ENCODE results near the gene MYBPC1.
"Not testable (repeated sequence)": the region's sequence is repeated elsewhere in the genome, so short reads cannot be mapped to it uniquely, and the experiment has no call there.

The MYBPC1 gene

GRCh38 chr12:101678081-101678480 lies 83.3 kb downstream of the MYBPC1 start:
- Histone ChIP-seq H3K4me3 (ENCODE audit: severe bottlenecking) (no peak overlapping the region), H3K27ac (ENCODE audit: poor library complexity, severe bottlenecking) (no peak overlapping the region), H3K4me1 (ENCODE audit: insufficient read depth, poor library complexity, severe bottlenecking) (no peaks in the 10 kb centered on the region), H3K9me3 (ENCODE audit: severe bottlenecking) (no peaks in the 10 kb centered on the region), H3K36me3 (ENCODE audit: low read depth) (no peaks in the 10 kb centered on the region), H3K27me3 (ENCODE audit: insufficient read depth, poor library complexity, severe bottlenecking) (peaks cover 4% of the 10 kb centered on the region)
- TF ChIP-seq CTCF (IDR thresholded peaks at IDR 0.05; ENCODE audit: poor library complexity, severe bottlenecking): no peak
- no peak for ATAC-seq (ENCODE audit: low read depth)
- DNase-seq (ENCODE audit: low spot score): no peak

GRCh38 chr12:101680240-101680639 lies 85.5 kb downstream of the MYBPC1 start:
- Histone ChIP-seq H3K27me3 (ENCODE audit: insufficient read depth, poor library complexity, severe bottlenecking) (peaks cover 4% of the 10 kb centered on the region), H3K9me3 (ENCODE audit: severe bottlenecking) (no peaks in the 10 kb centered on the region), H3K4me3 (ENCODE audit: severe bottlenecking) (no peak overlapping the region), H3K27ac (ENCODE audit: poor library complexity, severe bottlenecking) (no peak overlapping the region), H3K36me3 (ENCODE audit: low read depth) (no peaks in the 10 kb centered on the region), H3K4me1 (ENCODE audit: insufficient read depth, poor library complexity, severe bottlenecking) (no peaks in the 10 kb centered on the region)
- DNase-seq (ENCODE audit: low spot score) (no peak), ATAC-seq (ENCODE audit: low read depth) (no peak)
- TF ChIP-seq CTCF (IDR thresholded peaks at IDR 0.05; ENCODE audit: poor library complexity, severe bottlenecking): no peak

GRCh38 chr12:101680647-101681046 lies 85.9 kb downstream of the MYBPC1 start:
- ATAC-seq (ENCODE audit: low read depth) (no peak), DNase-seq (ENCODE audit: low spot score) (no peak)
- Histone ChIP-seq H3K27me3 (ENCODE audit: insufficient read depth, poor library complexity, severe bottlenecking) (peaks cover 4% of the 10 kb centered on the region), H3K4me3 (ENCODE audit: severe bottlenecking) (no peak overlapping the region), H3K36me3 (ENCODE audit: low read depth) (no peaks in the 10 kb centered on the region), H3K4me1 (ENCODE audit: insufficient read depth, poor library complexity, severe bottlenecking) (no peaks in the 10 kb centered on the region), H3K27ac (ENCODE audit: poor library complexity, severe bottlenecking) (no peak overlapping the region), H3K9me3 (ENCODE audit: severe bottlenecking) (no peaks in the 10 kb centered on the region)
- no peak for TF ChIP-seq CTCF (IDR thresholded peaks at IDR 0.05; ENCODE audit: poor library complexity, severe bottlenecking)

- H3K9me3 ChIP-seq (ENCODE audit: severe bottlenecking); DNase-seq (ENCODE audit: low spot score); H3K4me1 ChIP-seq (ENCODE audit: insufficient read depth, poor library complexity, severe bottlenecking): not testable (repeated sequence)
Observed at GRCh38 chr12:101681627-101682026, 86.9 kb downstream of the MYBPC1 start.

GRCh38 chr12:101685092-101685491 lies 90.3 kb downstream of the MYBPC1 start:
- TF ChIP-seq CTCF (IDR thresholded peaks at IDR 0.05; ENCODE audit: poor library complexity, severe bottlenecking): no peak
- Histone ChIP-seq H3K36me3 (ENCODE audit: low read depth) (no peaks in the 10 kb centered on the region), H3K4me3 (ENCODE audit: severe bottlenecking) (no peak overlapping the region), H3K27ac (ENCODE audit: poor library complexity, severe bottlenecking) (no peak overlapping the region), H3K9me3 (ENCODE audit: severe bottlenecking) (no peaks in the 10 kb centered on the region), H3K4me1 (ENCODE audit: insufficient read depth, poor library complexity, severe bottlenecking) (no peaks in the 10 kb centered on the region), H3K27me3 (ENCODE audit: insufficient read depth, poor library complexity, severe bottlenecking) (peaks cover 4% of the 10 kb centered on the region)
- DNase-seq (ENCODE audit: low spot score) (no peak), ATAC-seq (ENCODE audit: low read depth) (no peak)

More at GRCh38 chr12:101681627-101682026, 86.9 kb downstream of the MYBPC1 start:
- H3K27ac ChIP-seq (ENCODE audit: poor library complexity, severe bottlenecking); H3K27me3 ChIP-seq (ENCODE audit: insufficient read depth, poor library complexity, severe bottlenecking); H3K36me3 ChIP-seq (ENCODE audit: low read depth); H3K4me3 ChIP-seq (ENCODE audit: severe bottlenecking); ATAC-seq (ENCODE audit: low read depth): not testable (repeated sequence)

Data from RWPE2 (cell line).